GM19193 (cell line): ENCODE data around the gene ADAMTS2.

Source experiments
- POLR2A ChIP-seq: IDR thresholded peaks from 4 replicates; pipeline ENCODE4 v1.6.1; 2011; ENCODE audit not compliant: insufficient read depth, insufficient read length; ENCODE audit errors: extremely low read depth

Gene ADAMTS2

GRCh38 chr5:179304466-179304865 lies 40.8 kb downstream of the ADAMTS2 start:
- no peak for TF ChIP-seq POLR2A

GRCh38 chr5:179303451-179304200 lies 41.6 kb downstream of the ADAMTS2 start:
- TF ChIP-seq POLR2A: no peak

GRCh38 chr5:179302499-179303185 lies 42.6 kb downstream of the ADAMTS2 start:
- TF ChIP-seq POLR2A: no peak

- no peak for TF ChIP-seq POLR2A
These were observed 43.5 kb downstream of the ADAMTS2 start for GRCh38 chr5:179301796-179302195.

GRCh38 chr5:179301376-179301775 lies 43.9 kb downstream of the ADAMTS2 start:
- no peak for TF ChIP-seq POLR2A

GRCh38 chr5:179300581-179301180 lies 44.6 kb downstream of the ADAMTS2 start:
- no peak for TF ChIP-seq POLR2A

- TF ChIP-seq POLR2A: no peak
These were observed 46.9 kb downstream of the ADAMTS2 start for GRCh38 chr5:179298181-179298993.

- no peak for TF ChIP-seq POLR2A
These were observed 47.6 kb downstream of the ADAMTS2 start for GRCh38 chr5:179297486-179298180.

- no peak for TF ChIP-seq POLR2A
These were observed 48.2 kb downstream of the ADAMTS2 start for GRCh38 chr5:179297026-179297425.

GRCh38 chr5:179296150-179296821 lies 49.0 kb downstream of the ADAMTS2 start:
- TF ChIP-seq POLR2A: no peak

- no peak for TF ChIP-seq POLR2A
These were observed 49.5 kb downstream of the ADAMTS2 start for GRCh38 chr5:179295778-179296149.

GRCh38 chr5:179294891-179295777 lies 50.1 kb downstream of the ADAMTS2 start:
- TF ChIP-seq POLR2A: no peak
